ENCODE measurements around the gene PTPRD.

DNA sequence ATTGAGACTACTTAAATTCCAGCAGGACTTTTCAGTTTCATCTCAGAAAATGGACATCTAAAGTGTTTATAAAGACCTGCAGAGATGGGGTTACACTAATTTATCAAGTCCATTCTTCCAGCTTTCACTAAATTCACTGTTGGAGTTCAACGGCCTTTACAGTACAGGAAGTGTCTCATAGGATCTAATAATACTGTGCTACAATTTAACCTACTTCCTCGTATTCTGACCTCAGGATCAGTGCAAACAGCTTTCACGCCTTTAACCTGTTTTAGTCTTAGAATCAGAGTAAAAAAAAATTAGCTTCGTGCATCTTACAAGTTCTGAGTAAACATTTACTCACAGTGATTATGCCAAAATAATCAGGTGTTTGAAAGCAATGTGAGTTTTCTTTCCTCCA lies 2180.6 kb downstream of the PTPRD start:
- TF ChIP-seq EZH2phosphoT487 (IDR thresholded peaks at IDR 0.05; ENCODE audit: borderline replicate concordance, low read length): no peak
- TF ChIP-seq CTCF (IDR thresholded peaks at IDR 0.05; ENCODE audit: low read depth, low read length, poor library complexity, severe bottlenecking): no peak

All from DOHH2 (cell line).